Keratinocyte (primary cell): ENCODE data around the gene SPC24. TPM values are rescaled to one million over a fixed set of nuclear protein-coding genes. Genes with fewer than 3 reads are reported as not detected.

Experiments
- DNase-seq: peaks from one replicate; pipeline ENCODE4 v3.0.0-alpha.2; 2011; ENCODE audit warnings: low read depth, missing footprints, low spot score
- FAIRE-seq: peaks from 2 replicates; lab custom pipeline; 2011; peaks lifted over from hg19 to GRCh38; lab: Jason Lieb, UNC
- H2AFZ ChIP-seq: 2 replicates; pipeline ENCODE4 v1.6.0; 2012; ENCODE audit warnings: low read length, control low read depth, inconsistent platforms; ENCODE audit not compliant: control insufficient read depth
- H3K27ac ChIP-seq: 2 replicates; pipeline ENCODE4 v1.5.1; 2011; ENCODE audit warnings: low read length; ENCODE audit not compliant: control insufficient read depth, insufficient read depth
- H3K27me3 ChIP-seq: 3 replicates; pipeline ENCODE4 v1.6.0; 2011; ENCODE audit warnings: low read length; ENCODE audit not compliant: control insufficient read depth, insufficient read depth; ENCODE audit errors: extremely low read depth
- H3K36me3 ChIP-seq, 2 experiments: 2 replicates in 1 of 2; 3 replicates in 1 of 2; pipeline ENCODE4 v1.5.1; 2011; ENCODE audit warnings: low read length in 2 of 2, mild to moderate bottlenecking in 1 of 2; ENCODE audit not compliant: control insufficient read depth in 2 of 2, insufficient read depth in 2 of 2; ENCODE audit errors: extremely low read depth in 1 of 2
- H3K4me1 ChIP-seq: 3 replicates; pipeline ENCODE4 v1.5.1; 2011; ENCODE audit warnings: low read length; ENCODE audit not compliant: control insufficient read depth, insufficient read depth; ENCODE audit errors: extremely low read depth
- H3K4me2 ChIP-seq: 3 replicates; pipeline ENCODE4 v1.6.0; 2011; ENCODE audit warnings: low read depth, low read length; ENCODE audit not compliant: control insufficient read depth, insufficient read depth; ENCODE audit errors: extremely low read depth
- H3K4me3 ChIP-seq, 3 experiments: fragments of 200-600 bp in 1 of 3; sonication (generic) in 1 of 3; 2 replicates in 2 of 3; 3 replicates in 1 of 3; pipeline ENCODE4 v1.5.1; 2011 to 2016; ENCODE audit warnings: low read length in 3 of 3, mild to moderate bottlenecking in 3 of 3, control low read depth in 2 of 3, inconsistent platforms in 1 of 3, low read depth in 1 of 3, mixed read lengths in 1 of 3, mixed run types in 1 of 3, moderate library complexity in 1 of 3; ENCODE audit not compliant: control insufficient read depth in 2 of 3, insufficient read depth in 2 of 3; ENCODE audit errors: extremely low read depth in 1 of 3
- H3K79me2 ChIP-seq: 2 replicates; pipeline ENCODE4 v1.6.0; 2012; ENCODE audit warnings: low read length; ENCODE audit not compliant: control insufficient read depth, insufficient read depth
- H3K9ac ChIP-seq: 3 replicates; pipeline ENCODE4 v1.6.0; 2011; ENCODE audit warnings: low read length; ENCODE audit not compliant: control insufficient read depth, insufficient read depth; ENCODE audit errors: extremely low read depth
- H3K9me1 ChIP-seq: 3 replicates; pipeline ENCODE4 v1.6.0; 2011; ENCODE audit warnings: low read length; ENCODE audit not compliant: control insufficient read depth, insufficient read depth; ENCODE audit errors: extremely low read depth
- H3K9me3 ChIP-seq: 2 replicates; pipeline ENCODE4 v1.5.1; 2012; ENCODE audit warnings: low read depth, low read length; ENCODE audit not compliant: control insufficient read depth
- H4K20me1 ChIP-seq: 3 replicates; pipeline ENCODE4 v1.6.0; 2011; ENCODE audit warnings: low read length; ENCODE audit not compliant: control insufficient read depth, insufficient read depth; ENCODE audit errors: extremely low read depth
- EZH2 ChIP-seq: IDR thresholded peaks from one replicate; pipeline ENCODE4 v1.6.1; 2012; ENCODE audit warnings: inconsistent platforms, mild to moderate bottlenecking, low read length, moderate library complexity
- dilution Hi-C: fragments of 300-500 bp; cut with MboI; formaldehyde crosslinking; loops from one replicate; pipeline ENCODE4 v1.7.0; 2020; ENCODE audit warnings: low sequenced_read_pairs; ENCODE audit not compliant: extremely low pct_ligation_motif_present
- polyA plus RNA-seq, 5 experiments: library from polyadenylated mRNA; depleted of rRNA in 3 of 5; stranded (reverse) in 3 of 5; stranded (forward) in 1 of 5; unstranded in 1 of 5; fragments of >200 nt; gene quantifications; 1 replicate in 1 of 5; 2 replicates in 3 of 5; 3 replicates in 1 of 5; pipeline versions ENCODE4 v1.2.1 to v1.2.3, GENCODE V29; 2011 to 2012; ENCODE audit warnings: missing spikeins in 2 of 5, low read depth in 1 of 5, low replicate concordance in 1 of 5
- TF ChIP-seq, protein P1 (sequence below), 3 experiments: IDR thresholded peaks in 1 of 3; conservative IDR thresholded peaks in 1 of 3; optimal IDR thresholded peaks in 1 of 3; 2 replicates in 2 of 3; 3 replicates in 1 of 3; pipeline versions ENCODE3 to v1.5.1; 2011; ENCODE audit warnings: low read length in 3 of 3, mild to moderate bottlenecking in 3 of 3, moderate library complexity in 2 of 3, control low read depth in 1 of 3, inconsistent platforms in 1 of 3; ENCODE audit not compliant: insufficient read depth in 2 of 3; ENCODE audit errors: extremely low read depth in 1 of 3

The SPC24 gene
- polyA plus RNA-seq, 1 donor (not counting 4 experiments of a cell fraction or from before 2014, with no cell fraction given), result 6.4 TPM

- DNase-seq, result no peak
- H3K27ac ChIP-seq, result no peak overlapping the region
These were observed 24.6 kb downstream of the SPC24 start for GRCh38 chr19:11130824-11131455.

GRCh38 chr19:11127905-11128304, 27.7 kb downstream of the SPC24 start:
- FAIRE-seq (no peak), DNase-seq (no peak)
- no peaks in the 10 kb centered on the region for H3K9me1 ChIP-seq
- no peaks in the 10 kb centered on the region for H3K4me1 ChIP-seq
- peaks cover 55 to 74% of the 10 kb centered on the region in 2 experiments for H3K36me3 ChIP-seq
- H3K9ac ChIP-seq, result no peak overlapping the region
- peaks cover 71% of the 10 kb centered on the region for H4K20me1 ChIP-seq
- no peak overlapping the region for H2AFZ ChIP-seq
- no peak overlapping the region for H3K4me2 ChIP-seq
- no peak overlapping the region for H3K4me3 ChIP-seq
- dilution Hi-C loops, result no loop called here
- H3K27ac ChIP-seq, result no peak overlapping the region
- no peaks in the 10 kb centered on the region for H3K27me3 ChIP-seq
- peaks cover 11% of the 10 kb centered on the region for H3K79me2 ChIP-seq
- TF ChIP-seq, protein P1, sequence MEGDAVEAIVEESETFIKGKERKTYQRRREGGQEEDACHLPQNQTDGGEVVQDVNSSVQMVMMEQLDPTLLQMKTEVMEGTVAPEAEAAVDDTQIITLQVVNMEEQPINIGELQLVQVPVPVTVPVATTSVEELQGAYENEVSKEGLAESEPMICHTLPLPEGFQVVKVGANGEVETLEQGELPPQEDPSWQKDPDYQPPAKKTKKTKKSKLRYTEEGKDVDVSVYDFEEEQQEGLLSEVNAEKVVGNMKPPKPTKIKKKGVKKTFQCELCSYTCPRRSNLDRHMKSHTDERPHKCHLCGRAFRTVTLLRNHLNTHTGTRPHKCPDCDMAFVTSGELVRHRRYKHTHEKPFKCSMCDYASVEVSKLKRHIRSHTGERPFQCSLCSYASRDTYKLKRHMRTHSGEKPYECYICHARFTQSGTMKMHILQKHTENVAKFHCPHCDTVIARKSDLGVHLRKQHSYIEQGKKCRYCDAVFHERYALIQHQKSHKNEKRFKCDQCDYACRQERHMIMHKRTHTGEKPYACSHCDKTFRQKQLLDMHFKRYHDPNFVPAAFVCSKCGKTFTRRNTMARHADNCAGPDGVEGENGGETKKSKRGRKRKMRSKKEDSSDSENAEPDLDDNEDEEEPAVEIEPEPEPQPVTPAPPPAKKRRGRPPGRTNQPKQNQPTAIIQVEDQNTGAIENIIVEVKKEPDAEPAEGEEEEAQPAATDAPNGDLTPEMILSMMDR (optimal IDR thresholded peaks at IDR 0.05 in 1 of 3, IDR thresholded peaks at IDR 0.05 in 1 of 3, conservative IDR thresholded peaks at IDR 0.05 in 1 of 3; ENCODE audit: extremely low read depth in 1 of 3, insufficient read depth in 2 of 3, low read length in 3 of 3), result no peak
- TF ChIP-seq EZH2, result no peak
- no peaks in the 10 kb centered on the region for H3K9me3 ChIP-seq

More at GRCh38 chr19:11130824-11131455, 24.6 kb downstream of the SPC24 start:
- Histone ChIP-seq H2AFZ (no peak overlapping the region), H3K9ac (no peak overlapping the region), H3K9me1 (no peaks in the 10 kb centered on the region), H3K36me3 (peaks cover 41 to 59% of the 10 kb centered on the region in 2 experiments), H3K4me2 (no peak overlapping the region), H3K4me1 (no peaks in the 10 kb centered on the region), H3K27me3 (no peaks in the 10 kb centered on the region), H3K4me3 (no peak overlapping the region), H4K20me1 (peaks cover 53% of the 10 kb centered on the region), H3K79me2 (peaks cover 3% of the 10 kb centered on the region), H3K9me3 (no peaks in the 10 kb centered on the region)
- TF ChIP-seq, protein P1 (optimal IDR thresholded peaks at IDR 0.05 in 1 of 3, IDR thresholded peaks at IDR 0.05 in 1 of 3, conservative IDR thresholded peaks at IDR 0.05 in 1 of 3; ENCODE audit: extremely low read depth in 1 of 3, insufficient read depth in 2 of 3, low read length in 3 of 3), result peak; percentile 64 to 84 (median 81)
- no peak for TF ChIP-seq EZH2
- dilution Hi-C loops, result no loop called here
- FAIRE-seq, result no peak
